ENCODE results near the gene CHD5.

Gene CHD5

DNA sequence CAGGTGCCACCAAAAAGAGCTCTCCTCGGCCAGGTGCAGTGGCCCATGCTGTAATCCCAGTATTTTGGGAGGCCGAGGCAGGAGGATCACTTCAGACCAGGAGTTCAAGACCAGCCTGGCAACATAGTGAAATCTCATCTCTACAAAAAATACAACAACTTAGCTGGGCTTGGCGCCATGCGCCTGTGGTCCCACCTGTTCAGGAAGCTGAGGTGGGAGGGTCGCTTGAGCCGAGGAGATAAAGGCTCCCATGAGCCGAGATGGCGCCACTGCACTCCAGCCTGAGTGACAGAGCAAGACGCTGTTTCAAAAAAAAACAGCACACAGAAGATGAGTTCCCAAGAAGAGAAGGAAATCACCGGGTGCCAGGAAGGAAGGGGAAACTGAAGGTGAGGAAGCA is 67.0 kb downstream of the CHD5 start:
- no peak for DNase-seq (ENCODE audit: low read depth)

DNA sequence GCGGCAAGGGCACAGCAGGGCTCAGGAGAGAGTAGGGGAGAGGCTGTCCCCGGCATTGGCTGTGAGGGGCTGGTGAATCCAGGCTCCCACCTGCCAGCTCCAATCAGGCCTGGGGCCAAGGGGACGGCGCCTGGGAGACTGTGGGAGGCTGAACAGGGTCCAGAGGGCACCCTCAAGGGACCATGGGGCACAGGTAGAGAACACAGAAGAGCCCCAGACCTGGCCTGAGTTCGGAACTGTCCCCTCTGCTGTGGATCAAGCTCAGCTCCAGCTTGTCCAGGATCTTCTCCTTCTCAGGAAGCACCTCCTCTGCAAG is 67.5 kb downstream of the CHD5 start:
- no peak for DNase-seq (ENCODE audit: low read depth)

DNA sequence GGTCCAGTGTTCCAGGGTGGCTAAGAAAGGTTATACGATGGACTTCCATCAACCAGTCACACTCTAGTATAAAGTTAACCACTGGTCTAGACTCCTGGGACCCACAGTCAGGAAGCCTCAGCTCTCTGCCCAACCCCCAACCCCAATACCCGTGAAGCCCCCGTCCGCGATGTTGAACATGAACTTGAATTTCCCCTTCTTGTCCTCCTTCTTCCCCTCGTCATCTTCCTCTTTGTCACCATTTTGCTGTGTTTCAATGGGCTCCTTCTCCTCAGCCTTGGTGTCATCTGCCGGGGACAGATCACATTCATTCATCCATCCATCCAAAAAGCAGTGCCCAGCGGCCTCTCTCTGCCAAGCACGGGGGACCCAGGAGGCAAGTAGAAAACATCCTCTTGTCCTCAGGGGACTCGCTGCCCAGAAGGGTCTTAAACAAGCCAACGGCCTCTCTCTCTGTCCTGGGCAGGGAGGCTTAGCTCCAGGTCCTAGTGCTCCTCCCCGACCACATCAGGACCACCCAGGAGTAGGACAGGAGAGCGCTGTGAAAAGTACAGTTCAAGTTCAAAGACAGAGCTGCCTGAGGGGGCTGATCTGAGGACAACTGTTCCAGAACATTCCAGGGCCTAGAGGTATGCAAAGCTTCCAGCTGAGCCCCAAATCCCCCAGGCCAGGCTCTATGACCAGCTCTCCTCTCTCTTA is 68.0 kb downstream of the CHD5 start:
- DNase-seq (ENCODE audit: low read depth), result no peak

DNA sequence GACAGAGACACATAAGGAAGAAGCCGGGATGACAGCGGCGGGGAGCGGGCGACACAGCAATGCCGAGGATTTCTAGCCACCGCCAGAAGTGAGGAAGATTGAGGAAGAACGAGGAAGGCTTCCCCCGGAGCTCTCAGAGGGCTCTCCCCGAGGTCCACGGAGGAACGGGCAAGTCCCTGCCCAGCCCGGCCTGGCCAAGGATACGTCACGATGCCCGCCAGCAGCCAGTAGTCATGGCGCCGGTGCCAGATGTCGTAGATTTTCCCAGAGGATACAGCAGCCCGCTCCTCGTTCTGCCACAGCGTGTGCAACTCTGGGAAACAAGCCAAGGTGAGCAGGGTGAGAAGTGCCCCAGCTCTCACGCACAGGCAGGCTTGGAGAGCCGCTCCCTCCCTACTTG is 68.5 kb downstream of the CHD5 start:
- DNase-seq (ENCODE audit: low read depth), result no peak

DNA sequence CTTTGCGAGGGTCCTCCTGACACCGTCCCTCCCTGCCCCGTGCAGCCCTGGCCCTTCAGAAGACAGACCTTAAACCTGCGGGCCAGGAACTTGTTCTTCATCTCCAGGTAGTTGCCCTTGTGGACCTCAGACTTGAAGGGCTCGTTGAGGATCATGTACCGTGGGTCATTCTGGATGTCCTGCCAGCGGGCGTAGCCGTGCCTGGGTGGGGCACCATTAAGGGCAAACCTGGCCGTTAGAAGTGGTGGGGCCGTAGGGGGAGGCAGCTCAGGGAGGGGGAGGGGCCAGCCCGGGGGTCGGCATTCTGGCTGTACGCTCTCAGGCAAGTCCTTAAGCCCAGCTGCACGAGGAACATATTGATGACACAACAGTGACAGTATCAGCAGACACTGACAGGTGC is 69.8 kb downstream of the CHD5 start:
- no peak for DNase-seq (ENCODE audit: low read depth)

DNA sequence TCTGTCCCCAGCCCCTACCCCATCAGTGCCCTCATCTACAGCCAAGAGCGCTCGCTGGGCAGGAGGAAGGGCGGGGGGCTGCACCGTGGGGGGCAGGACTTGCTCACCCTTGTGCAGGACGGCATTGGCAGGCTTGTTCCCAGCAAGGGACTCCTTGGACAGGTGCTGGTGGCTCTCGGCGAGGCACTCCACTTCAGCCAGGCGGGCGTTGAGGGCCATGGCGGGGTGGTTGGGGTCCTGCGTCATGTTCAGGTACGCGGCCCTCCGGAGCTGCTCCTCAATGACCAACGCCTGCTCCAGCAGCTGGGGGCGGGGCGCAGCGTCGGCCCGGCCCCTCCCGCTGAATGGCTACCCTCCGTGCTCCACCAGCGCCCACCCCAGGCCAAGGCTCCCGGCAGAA is 70.4 kb downstream of the CHD5 start:
- DNase-seq (ENCODE audit: low read depth), result no peak

DNA sequence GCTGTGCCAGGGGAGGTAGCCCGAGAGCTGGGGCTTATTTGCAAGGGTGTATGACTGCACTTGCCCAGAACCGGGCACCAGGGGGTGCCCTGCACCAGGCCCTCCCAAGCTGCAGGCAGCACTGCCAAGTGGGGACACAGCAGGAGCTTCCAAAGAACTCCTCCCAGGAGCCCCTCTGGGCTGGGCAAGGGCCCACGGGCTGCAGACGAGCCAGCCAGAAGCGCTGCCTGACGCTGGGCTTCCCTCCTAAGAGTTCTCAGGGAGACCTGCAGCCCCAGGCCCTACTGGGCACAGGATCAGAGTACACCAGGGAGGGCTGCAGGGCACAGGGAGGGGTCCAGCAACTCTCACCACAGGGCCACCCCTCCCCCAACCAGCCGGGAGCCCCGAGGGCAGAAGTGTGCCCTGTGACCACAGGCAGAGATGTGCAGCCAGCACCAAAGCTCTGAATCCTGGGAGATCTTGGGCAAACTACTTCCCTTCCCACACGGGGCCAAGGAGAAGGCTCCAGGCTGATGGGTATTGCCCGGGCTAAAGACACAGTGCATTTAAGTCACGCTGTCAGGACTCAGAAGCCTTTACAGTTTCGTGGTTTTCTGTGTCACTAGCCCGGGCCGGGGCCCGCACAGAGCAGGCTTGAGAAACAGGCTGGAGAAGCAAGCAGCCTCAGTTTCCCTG is 71.0 kb downstream of the CHD5 start:
- no peak for DNase-seq (ENCODE audit: low read depth)

DNA sequence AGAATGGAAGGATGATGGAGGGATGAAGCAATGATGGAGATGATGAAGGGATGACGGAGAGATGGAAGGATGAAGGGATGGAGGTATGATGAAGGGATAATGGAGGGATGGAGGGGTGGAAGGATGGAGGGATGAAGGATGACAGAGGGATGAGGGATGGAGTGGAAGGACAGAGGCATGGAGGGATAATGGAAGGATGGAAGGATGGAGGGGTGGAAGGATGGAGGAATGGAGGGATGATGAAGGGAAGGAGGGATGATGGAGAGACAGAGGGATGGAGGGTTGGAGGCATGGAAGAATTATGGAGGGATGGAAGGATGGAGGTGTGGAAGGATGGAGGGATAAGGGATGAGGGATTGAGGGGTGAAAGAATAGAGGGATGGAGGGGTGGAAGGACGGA is 71.6 kb downstream of the CHD5 start:
- no peak for DNase-seq (ENCODE audit: low read depth)

DNA sequence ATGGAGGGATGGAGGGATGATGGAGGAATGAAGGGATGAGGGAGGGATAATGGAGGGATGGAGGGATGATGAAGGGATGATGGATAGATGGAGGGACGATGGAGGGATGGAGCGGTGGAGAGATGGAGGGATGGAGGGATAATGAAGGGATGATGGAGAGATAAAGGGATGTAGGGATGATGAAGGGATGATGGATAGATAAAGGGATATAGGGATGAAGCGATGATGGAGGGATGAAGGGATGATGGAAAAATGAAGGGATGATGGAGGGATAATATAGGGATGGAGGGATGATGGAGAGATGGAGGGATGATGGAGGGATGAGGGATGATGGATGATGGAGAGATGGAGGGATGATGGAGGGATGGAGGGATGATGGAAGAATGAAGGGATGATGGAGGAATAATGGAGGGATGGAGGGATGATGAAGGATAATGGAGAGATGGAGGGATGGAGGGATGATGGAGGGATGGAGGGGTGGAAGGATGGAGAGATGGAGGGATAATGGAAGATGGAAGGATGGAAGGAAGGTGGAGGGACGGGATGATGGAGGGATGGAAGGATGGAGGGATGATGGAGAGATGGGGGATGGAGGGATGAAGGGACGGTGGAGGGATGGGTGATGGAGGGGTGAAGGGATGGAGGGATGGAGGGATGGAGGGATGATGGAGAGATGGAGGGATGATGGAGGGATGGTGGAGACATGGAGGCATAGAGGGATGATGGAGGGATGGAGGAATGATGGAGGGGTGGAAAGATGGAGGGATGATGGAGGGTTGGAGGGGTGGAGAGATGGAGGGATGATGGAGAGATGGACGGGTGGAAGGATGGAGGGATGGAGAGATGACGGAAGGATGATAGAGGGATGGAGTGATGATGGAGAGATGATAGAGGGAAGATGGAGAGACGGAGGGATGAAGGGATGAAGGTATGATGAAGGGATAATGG is 72.4 kb downstream of the CHD5 start:
- DNase-seq (ENCODE audit: low read depth), result no peak

DNA sequence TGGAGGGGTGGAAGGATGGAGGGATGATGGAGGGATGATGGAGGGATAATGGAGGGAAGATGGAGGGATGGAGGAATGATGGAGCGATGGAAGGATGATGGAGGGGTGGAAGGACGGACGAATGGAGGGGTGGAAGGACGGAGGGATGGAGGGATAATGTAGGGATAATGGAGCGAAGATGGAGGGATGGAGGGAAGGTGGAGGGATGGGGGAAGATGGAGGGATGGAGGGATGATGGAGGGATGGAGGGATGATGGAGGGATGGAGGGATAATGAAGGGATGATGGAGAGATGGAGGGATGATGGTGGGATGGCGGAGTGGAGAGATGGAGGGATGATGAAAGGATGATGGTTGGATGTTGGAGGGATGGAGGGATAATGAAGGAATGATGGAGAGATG is 73.1 kb downstream of the CHD5 start:
- DNase-seq (ENCODE audit: low read depth), result no peak

DNA sequence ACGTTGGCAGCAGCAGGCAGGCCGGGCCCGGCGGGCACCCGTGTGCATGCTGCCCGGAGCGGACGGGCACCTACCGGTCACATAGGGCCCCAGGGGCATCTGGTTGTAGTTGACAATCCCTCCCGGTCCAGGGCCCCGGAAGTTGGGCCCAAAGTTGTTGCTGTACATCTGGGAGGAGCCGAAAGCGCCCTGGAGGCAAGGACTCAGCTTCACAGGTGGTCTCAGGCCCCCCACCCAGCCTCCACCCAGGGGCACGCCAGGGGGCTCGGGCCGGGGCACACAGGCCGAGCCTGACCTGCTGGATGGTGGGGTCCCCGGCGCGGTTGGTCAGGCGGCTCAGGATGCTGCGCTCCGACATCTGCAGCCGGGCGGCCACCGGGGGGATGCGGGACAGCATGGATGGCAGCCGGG is 73.8 kb downstream of the CHD5 start:
- DNase-seq (ENCODE audit: low read depth), result no peak

DNA sequence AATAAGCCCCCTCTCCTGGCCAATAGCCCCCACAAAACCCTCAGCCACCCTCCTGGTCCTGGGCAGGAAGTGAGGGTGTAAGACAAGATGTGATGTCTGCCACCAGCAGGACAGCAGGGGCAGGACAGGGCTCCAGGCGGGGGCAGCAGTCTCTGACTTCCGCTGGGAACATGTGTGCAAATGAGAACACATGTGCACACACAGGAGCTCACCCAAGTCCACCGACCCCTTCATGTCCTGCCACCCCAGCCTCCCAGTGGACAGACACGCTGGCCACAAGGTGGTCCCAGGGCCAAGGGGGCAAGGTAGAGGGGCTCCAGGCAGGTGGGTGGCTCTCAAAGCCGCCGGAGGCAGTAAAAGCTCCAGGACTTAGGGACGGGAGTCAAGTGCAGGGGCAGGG is 74.4 kb downstream of the CHD5 start:
- no peak for DNase-seq (ENCODE audit: low read depth)

DNA sequence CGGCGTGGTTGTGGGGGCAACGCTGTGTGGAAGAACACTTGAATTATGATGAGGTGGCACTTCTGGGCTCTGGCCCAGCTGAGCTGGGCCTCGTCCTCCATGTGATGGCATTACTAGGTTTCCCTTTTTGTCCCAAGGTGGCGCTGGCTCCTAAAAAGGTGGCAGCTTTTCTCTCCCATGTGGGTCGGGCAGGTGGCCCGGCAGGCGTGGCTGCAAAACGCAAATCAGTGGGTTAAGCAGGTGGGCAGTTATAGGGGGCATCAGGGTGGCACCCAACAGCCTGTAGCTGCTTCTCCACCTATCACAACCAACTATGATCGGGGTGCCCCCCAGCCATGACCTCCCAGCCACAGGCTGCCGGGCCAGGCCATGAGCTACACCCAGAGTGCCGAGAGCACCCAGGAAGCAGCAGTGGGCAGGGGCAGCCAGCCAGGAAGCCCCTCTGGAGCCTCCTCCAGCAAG is 74.9 kb downstream of the CHD5 start:
- DNase-seq (ENCODE audit: low read depth), result no peak

DNA sequence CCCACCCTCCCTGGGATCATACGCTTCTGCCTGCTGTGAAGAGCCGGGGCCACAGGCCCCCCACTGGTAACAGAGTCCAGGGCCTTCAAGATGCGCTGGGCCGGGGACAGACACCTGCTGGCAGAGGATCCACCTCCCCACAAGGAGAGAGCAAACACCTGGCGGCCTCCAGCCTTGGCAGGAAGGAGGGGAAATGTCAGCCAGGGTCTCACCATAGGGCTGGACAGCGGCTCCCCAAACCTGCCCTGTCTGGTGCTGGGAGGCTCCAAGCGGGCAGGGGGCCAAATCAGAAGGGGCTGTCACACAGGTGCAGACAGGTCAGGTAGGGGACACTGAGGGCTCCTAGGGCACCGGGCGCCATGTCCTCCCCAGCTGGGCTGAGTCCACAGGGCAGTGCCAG is 75.5 kb downstream of the CHD5 start:
- DNase-seq (ENCODE audit: low read depth), result no peak

DNA sequence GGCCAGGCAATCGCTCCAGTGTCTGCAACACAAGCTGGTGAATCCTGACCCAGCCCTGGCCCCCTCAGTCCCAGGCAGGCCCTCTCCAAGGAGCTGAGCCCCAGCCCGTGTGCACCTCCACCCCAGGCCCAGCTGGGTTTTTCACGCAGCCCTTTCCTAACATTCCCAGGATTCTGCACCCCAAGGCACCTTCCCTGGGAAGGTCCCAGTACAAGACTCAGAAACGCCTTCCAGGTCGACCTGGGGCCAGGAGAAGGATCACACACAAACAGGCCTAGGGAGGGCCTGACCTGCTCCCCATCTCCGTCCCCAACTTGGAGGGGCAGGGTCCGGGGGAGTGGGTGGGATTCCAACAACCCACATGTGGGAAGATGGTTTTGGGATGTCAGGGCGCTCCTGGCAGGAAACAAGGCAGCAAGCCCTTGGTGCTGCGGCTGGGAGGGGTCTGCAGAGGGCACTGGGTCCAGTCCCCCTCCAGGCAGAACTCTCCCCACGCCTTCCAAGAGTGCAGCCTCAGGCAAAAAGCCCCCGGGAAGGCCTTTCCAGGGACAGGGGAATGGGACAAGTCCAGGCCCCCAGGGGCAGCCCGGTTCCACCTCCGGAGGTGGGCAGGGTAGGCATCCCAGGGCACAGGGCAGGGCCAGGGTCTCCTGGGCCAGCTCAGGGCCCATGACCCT is 76.1 kb downstream of the CHD5 start:
- no peak for DNase-seq (ENCODE audit: low read depth)

DNA sequence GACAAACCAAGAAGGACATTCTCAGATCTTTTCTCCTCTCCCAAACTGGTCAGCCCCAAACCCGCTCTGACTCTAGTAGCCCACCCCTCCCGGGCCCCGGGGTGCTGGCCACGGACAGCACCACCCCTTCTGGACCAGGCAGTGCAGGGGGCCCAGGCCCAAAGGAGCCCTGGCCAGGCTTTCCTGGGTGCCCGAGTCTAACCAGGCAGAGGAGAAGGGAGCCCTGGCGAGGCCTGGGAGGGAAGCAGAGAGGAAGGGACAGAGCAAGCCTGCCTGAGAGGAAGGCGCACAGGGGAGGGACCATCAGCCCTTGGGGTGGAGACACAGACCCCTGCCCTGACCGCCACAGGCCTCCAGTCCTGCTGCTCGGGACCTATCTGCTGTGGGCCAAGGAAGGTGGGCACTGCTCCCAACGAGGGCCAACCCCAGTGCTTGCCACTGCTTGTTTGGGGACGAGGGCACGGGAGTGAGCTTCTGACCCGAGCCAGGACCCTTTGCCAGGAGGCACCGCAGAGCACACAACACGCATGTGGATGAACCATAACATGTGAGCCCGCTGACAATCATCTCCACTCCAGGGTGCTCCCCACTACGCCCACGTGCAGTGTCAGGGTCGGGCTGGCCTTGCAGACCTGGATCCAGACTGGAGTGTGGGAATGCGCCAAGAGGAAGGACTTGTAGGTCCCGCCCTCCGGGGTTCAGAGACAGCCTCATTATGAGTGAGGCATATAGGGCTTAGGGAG is 76.8 kb downstream of the CHD5 start:
- no peak for DNase-seq (ENCODE audit: low read depth)

DNA sequence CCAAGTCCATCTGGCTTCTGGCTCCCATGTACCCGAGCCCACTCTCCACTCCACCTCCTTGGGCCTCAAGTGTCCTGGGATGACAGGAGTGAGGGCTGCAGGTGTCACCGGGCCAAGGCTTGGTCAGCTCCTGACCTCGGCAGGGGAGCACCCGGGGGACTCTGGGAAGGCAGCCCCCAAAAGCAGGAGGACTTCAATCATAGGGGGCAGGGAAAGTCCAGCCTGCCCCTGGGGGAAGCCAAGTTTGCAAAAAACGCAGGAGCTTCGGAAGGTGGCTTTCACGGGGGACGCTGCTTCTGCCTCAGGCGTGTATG is 77.6 kb downstream of the CHD5 start:
- DNase-seq (ENCODE audit: low read depth), result no peak

DNA sequence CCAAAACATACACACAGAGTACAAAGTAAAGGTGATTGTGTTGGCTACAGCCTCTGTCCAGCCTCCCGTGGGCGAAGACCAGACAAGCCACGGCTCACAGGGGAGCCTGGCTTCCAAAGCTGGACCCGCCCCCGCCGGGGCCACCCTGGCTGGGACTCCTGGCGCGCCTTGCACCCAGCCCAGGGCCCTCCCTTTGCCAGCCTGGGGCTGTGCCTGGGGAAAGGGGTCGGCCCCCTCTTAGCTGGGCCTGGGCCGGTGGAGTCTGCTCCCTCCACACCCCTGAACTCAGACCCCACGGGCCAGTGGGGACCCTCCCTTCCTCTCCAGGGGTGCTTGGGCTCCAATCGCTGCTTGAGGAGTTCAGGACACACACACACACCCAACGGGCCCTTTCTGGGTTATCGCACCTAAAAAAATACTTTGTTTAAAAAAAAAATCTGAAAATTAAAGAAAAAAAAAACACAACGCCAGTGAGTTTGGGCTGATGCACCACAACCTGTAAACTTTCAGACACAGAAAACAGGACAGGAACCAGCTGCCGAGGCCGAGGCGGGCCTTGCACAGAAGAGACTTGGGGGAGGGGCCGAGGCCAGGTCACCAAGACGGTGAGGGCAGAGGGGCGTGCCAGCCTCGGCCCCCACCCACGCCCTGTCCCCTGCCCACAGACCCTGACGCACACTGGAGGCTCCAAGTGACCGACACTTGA is 78.1 kb downstream of the CHD5 start:
- no peak for DNase-seq (ENCODE audit: low read depth)

DNA sequence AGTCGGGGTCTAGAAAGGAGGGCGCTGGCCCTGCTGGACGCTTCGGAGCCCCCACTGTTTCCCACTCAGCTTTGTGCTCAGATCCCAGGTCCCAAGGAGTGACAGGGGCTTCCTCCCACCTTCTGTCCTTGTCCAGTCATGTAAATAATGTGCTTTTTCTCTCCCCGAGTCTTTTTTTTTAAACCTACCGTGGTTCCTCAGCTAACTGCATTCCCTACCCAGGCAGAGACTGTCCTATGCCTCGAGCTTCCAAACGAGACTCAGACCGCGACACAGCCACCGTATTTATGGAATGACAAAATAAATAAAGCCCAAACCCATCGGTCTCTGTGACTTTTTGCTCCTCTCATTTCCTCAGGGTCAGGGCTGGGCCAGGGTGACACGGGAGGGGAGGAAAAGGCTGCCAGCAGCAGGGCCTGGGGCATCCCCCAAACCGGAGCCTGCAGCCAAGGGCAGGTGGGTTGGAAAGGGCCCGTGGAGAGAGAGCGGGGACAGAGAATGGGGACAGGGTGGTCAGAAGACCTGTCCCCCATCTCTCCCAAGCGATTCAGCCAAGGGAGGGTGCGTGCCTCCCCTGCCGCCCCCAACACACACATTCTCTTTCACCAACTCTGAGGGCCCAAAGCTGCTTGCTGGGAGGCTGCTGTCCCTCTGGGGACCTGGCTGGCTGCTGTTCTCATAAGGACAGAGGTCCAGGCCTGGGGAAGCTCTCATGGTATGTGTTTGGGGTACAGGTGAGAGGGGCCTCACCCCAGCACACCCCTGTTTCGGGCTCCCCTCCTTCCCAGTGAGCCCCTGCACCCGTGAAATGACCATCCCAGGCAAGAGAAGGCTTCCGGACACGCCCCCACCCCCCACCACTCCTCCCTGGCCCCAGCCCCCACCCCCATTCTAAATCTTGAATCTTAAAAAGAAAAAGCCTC is 79.0 kb downstream of the CHD5 start:
- no peak for DNase-seq (ENCODE audit: low read depth)

Measured in GM04503 (cell line).